Thyroid gland (tissue), 4 donors: ENCODE results near the gene IL17D. TPM values are rescaled to one million over a fixed set of nuclear protein-coding genes. Genes with fewer than 3 reads are reported as not detected.

Source experiments
- DNase-seq, 2 donors: peaks; one replicate each; pipeline ENCODE4 v3.0.0-alpha.2; 2019
- H3K27ac ChIP-seq, 3 donors: fragments of 200-600 bp; sonication (generic); 1 replicate in 2 of 3; 2 replicates in 1 of 3; pipeline ENCODE4 v1.5.1; 2016 to 2019; ENCODE audit warnings: mild to moderate bottlenecking in 1 of 3, moderate library complexity in 1 of 3
- H3K27me3 ChIP-seq: fragments of 200-600 bp; sonication (generic); one replicate; pipeline ENCODE4 v1.5.1; 2019
- H3K36me3 ChIP-seq, 2 donors: fragments of 200-600 bp; sonication (generic); one replicate each; pipeline ENCODE4 v1.5.1; 2016 to 2019
- H3K4me1 ChIP-seq, 2 donors: fragments of 200-600 bp; sonication (generic); one replicate each; pipeline ENCODE4 v1.5.1; 2017 to 2019
- H3K4me3 ChIP-seq, 3 donors: fragments of 200-600 bp; sonication (generic); replicated peaks in 1 of 3; 1 replicate in 2 of 3; 2 replicates in 1 of 3; pipeline ENCODE4 v1.5.1; 2016; ENCODE audit warnings: mild to moderate bottlenecking in 1 of 3
- H3K9me3 ChIP-seq: fragments of 200-600 bp; sonication (generic); one replicate; pipeline ENCODE4 v1.5.1; 2017
- CTCF ChIP-seq, 6 experiments: fragments of 200-600 bp in 3 of 6; fragments of 450-650 bp in 3 of 6; sonication (generic) in 3 of 6; IDR thresholded peaks; one replicate each; pipeline ENCODE4 v1.5.1; 2016 to 2019; ENCODE audit warnings: antibody characterized with exemption in 6 of 6, mild to moderate bottlenecking in 2 of 6, inconsistent platforms in 1 of 6, moderate library complexity in 1 of 6
- POLR2A ChIP-seq, 2 donors: fragments of 450-650 bp; IDR thresholded peaks; one replicate each; pipeline ENCODE4 v1.6.1; 2017; ENCODE audit warnings: antibody characterized with exemption in 2 of 2, mild to moderate bottlenecking in 2 of 2, moderate library complexity in 1 of 2
- WGBS, 2 donors: methylation state at CpG; one replicate each; pipeline ENCODE4 v1.1.5; 2017; 5-methylcytosine and 5-hydroxymethylcytosine counted together
- intact Hi-C: fragments of 100-400 bp; cut with DNase I; formaldehyde crosslinking; loops from one replicate; pipeline ENCODE4 v1.15.1; 2023
- total RNA-seq, 4 donors: library from RNA; depleted of rRNA; stranded (reverse); fragments of >200 nt; gene quantifications; one replicate each; pipeline ENCODE4 v1.2.3, GENCODE V29; 2016

IL17D gene
- total RNA-seq, 4 donors from 2014 or later, result 2.7 to 6.5 (median 4.8) TPM

- Histone ChIP-seq H3K4me1 (no peaks in the 10 kb centered on the region), H3K27ac (no peak overlapping the region), H3K36me3 (no peaks in the 10 kb centered on the region), H3K4me3 (no peak overlapping the region), H3K9me3 (no peaks in the 10 kb centered on the region), H3K27me3 (no peaks in the 10 kb centered on the region)
- no peak for DNase-seq
- no peak for TF ChIP-seq CTCF (IDR thresholded peaks at IDR 0.05)
- no peak for TF ChIP-seq POLR2A (IDR thresholded peaks at IDR 0.05)
- intact Hi-C loops, result no loop called here
- 87 to 88% methylated on average over 3 of the region's 3 CpGs for WGBS, 2 donors
These were observed 57.4 kb downstream of the IL17D start for GRCh38 chr13:20760872-20761271.

- Histone ChIP-seq H3K27ac (no peak overlapping the region), H3K27me3 (no peaks in the 10 kb centered on the region), H3K9me3 (no peaks in the 10 kb centered on the region), H3K4me3 (no peak overlapping the region), H3K36me3 (no peaks in the 10 kb centered on the region), H3K4me1 (peaks cover 1 to 4% of the 10 kb centered on the region in 2 donors)
- 99 to 100% methylated on average over 2 of the region's 2 CpGs for WGBS, 2 donors
- DNase-seq, result no peak
- TF ChIP-seq CTCF (IDR thresholded peaks at IDR 0.05) (no peak), POLR2A (IDR thresholded peaks at IDR 0.05) (no peak)
- intact Hi-C loops, result no loop called here
These were observed 63.9 kb downstream of the IL17D start for GRCh38 chr13:20767309-20767943.

- H3K27ac ChIP-seq, result no peak overlapping the region
- H3K4me1 ChIP-seq, result peaks cover 7 to 11% of the 10 kb centered on the region in 2 donors
- H3K4me3 ChIP-seq, result no peak overlapping the region
- no peak for TF ChIP-seq CTCF (IDR thresholded peaks at IDR 0.05)
- no peak for TF ChIP-seq POLR2A (IDR thresholded peaks at IDR 0.05)
- H3K27me3 ChIP-seq, result no peaks in the 10 kb centered on the region
- no peaks in the 10 kb centered on the region for H3K9me3 ChIP-seq
- WGBS, 2 donors, result 59 to 83% methylated on average over 2 of the region's 2 CpGs
- intact Hi-C loops, result no loop called here
- no peaks in the 10 kb centered on the region for H3K36me3 ChIP-seq
- no peak for DNase-seq
These were observed 65.6 kb downstream of the IL17D start for GRCh38 chr13:20769091-20769490.

- no peaks in the 10 kb centered on the region for H3K36me3 ChIP-seq
- H3K27me3 ChIP-seq, result no peaks in the 10 kb centered on the region
- H3K27ac ChIP-seq, result no peak overlapping the region
- no peak for DNase-seq
- TF ChIP-seq CTCF (IDR thresholded peaks at IDR 0.05), result no peak
- TF ChIP-seq POLR2A (IDR thresholded peaks at IDR 0.05), result no peak
- H3K4me3 ChIP-seq, result no peak overlapping the region
- 94 to 97% methylated on average over 1 of the region's 1 CpG for WGBS, 2 donors
- intact Hi-C loops, result loop anchor here (5.0 kb wide), 1 partner anchor 53 kb away; no protein-coding TSS in a partner anchor
- peaks cover 7 to 11% of the 10 kb centered on the region in 2 donors for H3K4me1 ChIP-seq
- H3K9me3 ChIP-seq, result no peaks in the 10 kb centered on the region
These were observed 66.3 kb downstream of the IL17D start for GRCh38 chr13:20769834-20770233.

Other genes with a start within 250 kb of the IL17D start
- gene CRYL1, start 177.8 kb upstream of the IL17D start, total RNA-seq, result 10 to 100 TPM; 33.1 to 53.8 (median 46.7) TPM
- 10 to 100 TPM; 30.2 to 59.5 (median 42.2) TPM for gene IFT88, start 136.5 kb upstream of the IL17D start, total RNA-seq
- gene EEF1AKMT1, start 70.3 kb downstream of the IL17D start, total RNA-seq, result 10 to 100 TPM in 2 of 4 donors, 1 to 10 TPM in 2; 7.5 to 15.2 (median 10.3) TPM
- gene XPO4, start 199.0 kb downstream of the IL17D start, total RNA-seq, result 10 to 100 TPM; 15.7 to 30.8 (median 29.1) TPM